HG03159 (cell line): ENCODE data around the gene SRRM1.
"Not testable (repeated sequence)": the region's sequence is repeated elsewhere in the genome, so short reads cannot be mapped to it uniquely, and the experiment has no call there.

Experiments used
- ATAC-seq: cut with Tn5 transposase; IDR thresholded peaks from one replicate; pipeline ENCODE4 v1.9.1; 2021; ENCODE audit warnings: mild to moderate bottlenecking, moderate library complexity; ENCODE audit not compliant: unreplicated experiment

The SRRM1 gene

DNA sequence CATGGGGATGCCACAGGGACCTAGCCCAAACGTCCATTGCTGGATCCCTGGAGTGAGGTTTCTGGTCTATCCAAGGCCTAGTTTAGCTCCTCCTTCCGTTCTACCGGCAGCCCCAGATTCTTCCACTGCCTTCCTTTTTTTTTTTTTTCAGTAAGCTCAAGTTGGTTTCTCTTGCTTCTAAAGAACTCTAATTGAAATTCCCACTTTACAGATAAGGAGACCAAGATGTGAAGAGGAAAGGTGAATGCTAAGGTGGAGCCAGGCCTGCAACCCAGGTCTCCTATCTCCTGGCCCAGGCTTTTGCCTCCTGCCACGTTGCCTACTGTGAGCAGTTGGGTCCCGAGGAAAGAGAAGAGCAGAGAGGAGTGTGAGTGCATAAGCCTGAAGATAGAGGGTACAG lies 70.6 kb downstream of the SRRM1 start:
- no peak for ATAC-seq

GRCh38 chr1:24714859-24715520 lies 71.9 kb downstream of the SRRM1 start:
- no peak for ATAC-seq

DNA sequence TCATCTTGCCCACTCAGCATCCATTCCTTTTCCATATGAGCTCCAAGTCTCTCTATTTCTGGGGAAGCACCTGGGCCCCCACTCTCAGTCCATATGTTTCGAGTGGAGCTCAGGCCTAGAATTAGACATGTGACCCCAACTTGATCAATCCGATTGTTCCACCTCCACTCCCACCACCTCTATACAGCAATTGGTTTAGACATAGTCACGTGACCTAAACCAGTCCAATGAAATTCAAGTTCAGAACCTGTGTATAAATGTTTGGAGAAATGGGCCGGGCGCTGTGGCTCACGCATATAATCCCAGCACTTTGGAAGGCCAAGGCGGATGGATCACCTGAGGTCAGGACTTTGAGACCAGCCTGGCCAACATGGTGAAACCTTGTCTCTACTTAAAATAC lies 72.6 kb downstream of the SRRM1 start:
- no peak for ATAC-seq

DNA sequence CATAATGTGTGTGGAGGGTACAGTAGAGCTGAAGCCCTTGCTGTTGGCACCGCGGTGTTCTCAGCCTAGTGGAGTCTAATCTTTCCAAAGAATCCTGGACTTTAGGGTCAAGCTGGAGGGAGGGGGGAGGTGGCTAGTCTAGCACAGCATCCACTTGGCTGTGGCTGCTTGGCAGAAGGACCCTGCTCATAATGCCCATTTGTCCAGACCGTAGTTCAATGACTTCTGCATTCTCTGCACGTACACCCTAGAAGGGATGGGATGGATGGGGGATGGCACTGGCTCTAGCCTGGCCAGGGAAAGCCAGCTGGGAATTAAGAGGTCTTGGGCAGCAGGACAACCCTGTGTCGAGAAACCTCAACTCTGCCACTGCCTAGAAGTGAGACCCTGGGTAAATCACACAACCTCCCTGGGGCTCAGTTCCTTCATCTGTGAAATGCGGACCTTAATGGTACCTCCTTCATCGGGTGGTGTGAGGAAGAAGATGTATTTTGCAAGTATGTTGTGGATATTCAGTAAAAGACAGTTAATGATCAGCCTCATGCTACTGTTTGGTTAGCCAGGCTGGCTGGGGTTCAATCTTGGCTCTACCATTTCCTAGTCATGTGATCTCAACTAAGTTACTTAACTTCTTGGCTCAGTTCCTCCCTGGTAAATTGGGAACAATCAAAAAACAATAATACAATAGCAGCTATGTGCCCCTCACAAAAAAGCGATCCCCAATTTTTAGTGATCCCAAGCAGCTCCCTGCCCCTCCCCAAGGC lies 75.0 kb downstream of the SRRM1 start:
- ATAC-seq, result no peak

GRCh38 chr1:24720152-24720551 lies 77.0 kb downstream of the SRRM1 start:
- ATAC-seq, result no peak

GRCh38 chr1:24721533-24721932 lies 78.4 kb downstream of the SRRM1 start:
- no peak for ATAC-seq

DNA sequence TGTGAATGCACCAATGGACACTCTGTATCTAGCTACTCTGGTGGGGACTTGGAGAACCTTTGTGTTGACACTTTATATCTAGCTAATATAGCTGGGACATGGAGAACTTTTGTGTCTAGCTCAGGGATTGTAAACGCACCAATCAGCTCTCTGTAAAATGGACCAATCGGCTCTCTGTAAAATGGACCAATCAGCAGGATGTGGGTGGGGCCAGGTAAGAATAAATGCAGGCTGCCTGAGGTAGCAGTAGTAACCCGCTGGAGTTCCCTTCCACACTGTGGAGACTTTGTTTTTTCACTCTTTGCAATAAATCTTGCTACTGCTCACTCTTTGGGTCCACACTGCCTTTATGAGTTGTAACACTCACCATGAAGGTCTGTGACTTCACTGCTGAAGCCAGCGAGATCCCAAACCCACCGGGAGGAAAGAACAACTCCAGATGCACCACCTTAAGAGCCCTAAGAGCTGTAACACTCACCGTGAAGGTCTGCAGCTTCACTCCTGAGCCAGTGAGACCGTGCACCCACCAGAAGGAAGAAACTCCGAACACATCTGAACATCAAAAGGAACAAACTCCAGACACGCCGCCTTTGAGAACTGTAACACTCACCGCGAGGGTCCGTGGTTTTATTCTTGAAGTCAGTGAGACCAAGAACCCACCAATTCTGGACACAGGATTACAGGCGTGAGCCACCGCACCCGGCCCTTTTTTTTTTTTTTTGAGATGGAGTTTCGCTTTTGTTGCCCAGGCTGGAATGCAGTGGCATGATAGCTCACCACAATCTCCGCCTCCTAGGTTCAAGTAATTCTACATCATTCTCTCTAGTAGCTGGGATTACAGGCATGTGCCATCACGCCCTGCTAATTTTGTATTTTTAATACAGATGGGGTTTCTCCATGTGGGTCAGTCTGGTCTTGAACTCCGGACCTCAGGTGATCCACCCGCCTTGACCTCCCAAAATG lies 79.3 kb downstream of the SRRM1 start:
- ATAC-seq, result not testable (repeated sequence)
